GM21367 (cell line): ENCODE results near the gene ADORA2A.

Source experiments
- ATAC-seq: cut with Tn5 transposase; IDR thresholded peaks from one replicate; pipeline ENCODE4 v1.9.1; 2021; ENCODE audit not compliant: unreplicated experiment

The ADORA2A gene

DNA sequence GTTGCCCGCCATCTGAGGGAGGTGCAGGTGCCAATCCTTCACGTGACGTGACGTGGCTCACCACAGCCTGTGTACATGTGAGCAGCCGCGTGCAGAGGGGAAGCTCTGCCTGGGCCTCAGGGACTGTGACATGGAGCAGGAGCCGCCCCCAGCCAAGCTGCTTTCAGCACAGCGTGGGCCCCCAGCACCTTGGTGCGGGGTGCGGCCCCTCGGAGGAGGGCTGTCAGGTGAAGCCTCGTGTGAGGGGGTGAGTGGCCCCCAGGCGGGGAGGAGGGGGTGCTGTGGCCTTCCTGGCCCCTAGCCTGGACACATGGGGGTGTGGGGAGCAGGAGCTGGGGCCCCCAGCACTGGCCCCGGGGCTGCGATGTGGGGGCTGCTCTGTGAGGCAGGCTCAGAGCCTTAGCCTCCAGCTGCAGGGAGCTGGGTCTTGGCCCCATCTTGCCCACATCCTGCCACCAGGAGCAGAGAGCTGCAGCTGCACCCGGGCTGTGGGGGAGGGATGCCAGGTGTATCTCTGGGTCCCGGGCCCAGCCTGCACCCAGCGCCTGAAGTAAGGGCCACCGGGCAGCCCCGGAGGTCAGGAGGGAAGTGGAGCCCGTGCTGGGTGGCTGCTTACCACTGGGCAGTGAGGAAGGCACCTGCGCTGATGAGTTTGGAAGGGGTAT lies at the start of gene ADORA2A:
TSS of gene ADORA2A (plus strand) at position 100 of the 665 bp plus-strand sequence. CDS start 5,806 bp downstream, outside the sequence.
- ATAC-seq = no peak

DNA sequence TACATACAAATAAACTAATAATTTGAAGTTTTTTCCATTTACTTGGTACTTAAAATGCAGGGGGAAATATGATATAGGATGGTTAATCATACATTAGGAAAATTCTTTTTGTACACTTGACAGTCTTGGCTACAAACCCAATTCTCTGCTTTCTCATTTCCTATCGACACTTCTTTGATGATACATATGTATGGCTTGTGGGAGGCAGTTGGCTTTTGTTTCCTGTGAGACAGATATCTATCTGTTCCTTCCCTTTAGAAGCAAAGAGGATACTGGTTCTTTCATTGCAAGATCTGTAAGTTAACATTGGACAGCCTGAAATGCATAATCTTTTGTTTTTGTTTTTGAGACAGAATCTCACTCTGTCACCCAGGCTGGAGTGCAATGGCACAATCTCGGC lies 47.9 kb upstream of the ADORA2A start:
- no peak for ATAC-seq

DNA sequence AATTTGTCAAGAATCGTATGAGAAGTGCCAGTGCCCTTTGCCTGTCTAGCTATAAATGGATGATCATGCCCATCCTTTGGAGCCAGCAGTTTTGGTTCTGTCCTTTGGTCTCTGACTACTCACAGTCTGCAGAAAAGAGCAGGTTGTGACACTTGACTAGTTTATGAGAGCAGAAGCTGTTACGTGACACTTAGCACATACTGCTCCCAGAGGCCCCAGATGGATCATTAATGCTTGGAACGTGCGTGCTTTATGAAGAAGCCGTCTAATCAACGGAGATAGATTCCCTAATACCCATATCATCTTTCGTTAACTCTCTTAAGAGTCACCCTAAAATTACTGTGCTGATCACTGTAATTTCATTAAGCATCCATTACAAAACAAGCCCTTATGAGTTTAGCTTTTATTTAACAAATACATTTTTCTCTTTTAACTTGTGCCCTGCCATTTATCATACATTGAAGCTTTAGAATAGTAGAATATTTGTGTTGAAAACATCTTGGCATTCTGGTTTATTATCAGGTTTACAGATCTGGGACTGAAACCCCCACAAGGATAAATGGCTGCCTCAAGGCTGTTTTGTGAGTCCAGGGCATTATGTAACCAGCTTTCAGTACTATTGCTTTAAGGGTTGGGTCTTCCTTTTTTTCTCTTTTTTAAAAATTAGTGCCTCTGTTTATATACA lies 47.0 kb upstream of the ADORA2A start:
- no peak for ATAC-seq

DNA sequence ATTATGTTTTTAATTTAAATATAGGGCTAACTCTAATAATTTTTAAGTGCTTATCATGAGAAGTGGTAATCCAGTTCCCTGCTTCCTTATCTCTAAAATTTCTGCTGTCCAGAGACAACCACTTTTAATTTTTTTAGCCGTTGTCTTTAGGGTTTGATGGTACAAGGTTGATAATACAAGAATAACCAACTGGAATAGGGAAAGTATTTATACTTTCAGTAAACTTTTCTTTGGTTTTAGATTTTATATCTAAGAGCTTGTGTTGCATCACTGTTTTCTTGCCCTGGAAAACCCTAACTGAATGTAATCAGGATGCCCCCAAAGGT lies 46.5 kb upstream of the ADORA2A start:
- ATAC-seq = no peak

DNA sequence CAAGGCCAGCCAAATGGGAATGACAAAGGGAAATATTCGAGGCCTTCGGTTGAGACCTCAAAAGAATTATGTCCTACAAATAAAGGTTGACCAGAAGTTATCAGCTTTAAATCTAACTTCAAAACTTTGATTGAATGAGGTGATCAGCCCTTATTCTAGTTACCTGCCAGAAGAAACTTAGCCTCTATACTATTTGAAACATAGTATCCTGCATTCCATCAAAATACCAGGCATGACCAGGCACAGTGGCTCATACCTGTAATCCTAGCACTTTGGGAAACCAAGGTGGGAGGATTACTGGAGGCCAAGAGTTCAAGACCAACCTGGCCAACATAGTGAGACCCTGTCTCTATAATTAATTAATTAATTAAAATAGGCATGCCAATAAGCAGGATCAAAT lies 44.3 kb upstream of the ADORA2A start:
- ATAC-seq = no peak

DNA sequence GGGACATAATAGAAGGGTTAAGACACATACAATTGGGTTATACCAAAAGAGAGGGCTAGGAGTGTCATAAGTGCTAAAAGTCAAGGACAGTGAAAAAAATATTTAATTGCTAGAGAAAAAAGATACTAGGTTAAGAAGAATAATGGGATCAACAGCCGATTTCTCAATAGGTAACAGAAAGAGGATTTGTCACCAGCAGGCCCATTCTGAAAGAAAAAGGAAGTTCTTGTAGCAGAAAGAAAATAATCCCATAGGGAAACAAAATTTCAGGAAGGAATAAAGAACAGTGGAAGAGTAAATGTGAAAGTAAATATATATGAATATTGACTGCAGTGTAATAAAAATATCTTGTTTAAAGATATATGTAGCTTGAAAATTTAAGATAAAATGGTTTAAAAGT lies 43.3 kb upstream of the ADORA2A start:
- no peak for ATAC-seq

DNA sequence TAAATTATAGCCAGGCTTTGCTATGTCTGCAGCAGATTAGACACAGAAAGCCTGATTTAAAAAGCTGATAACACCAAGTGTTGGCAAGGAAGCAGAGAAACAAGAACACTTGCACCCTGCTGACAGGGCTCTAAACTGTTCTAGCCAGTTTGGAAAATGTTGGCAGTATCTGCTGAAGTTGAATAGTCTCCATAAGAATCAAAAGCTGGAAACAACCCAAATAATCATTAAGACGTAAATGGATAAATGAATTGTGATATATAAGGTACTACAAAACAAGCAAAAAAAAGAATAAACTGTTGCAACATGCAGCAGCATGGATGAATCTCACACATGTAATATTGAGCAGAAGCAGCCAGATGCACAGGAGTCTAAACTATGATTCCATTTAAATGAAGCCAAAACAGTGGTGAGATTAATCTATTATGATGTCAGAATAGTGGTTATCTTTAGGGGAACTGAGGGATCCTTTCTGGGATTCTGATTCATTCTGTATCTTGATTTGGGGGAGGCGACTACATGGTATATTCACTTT lies 40.4 kb upstream of the ADORA2A start:
- ATAC-seq = no peak

DNA sequence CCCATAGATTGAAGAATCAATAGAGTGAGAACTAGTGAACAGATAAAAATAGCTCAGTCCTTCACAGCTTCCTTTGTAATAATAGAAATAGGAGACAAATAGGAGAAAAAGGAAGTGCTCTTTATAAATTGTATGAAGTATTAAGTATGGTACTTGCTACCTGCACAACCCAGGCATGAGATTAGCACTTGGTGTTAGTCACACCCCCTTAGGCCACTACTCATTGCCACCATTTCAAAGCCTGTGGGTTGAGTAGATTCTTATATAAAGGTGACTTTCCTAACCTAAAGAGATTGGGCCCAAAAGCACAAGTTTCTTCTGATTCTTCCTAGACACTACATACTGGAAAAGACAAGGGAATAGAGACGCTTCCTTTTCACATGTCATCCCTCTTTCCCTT lies 37.7 kb upstream of the ADORA2A start:
- no peak for ATAC-seq

DNA sequence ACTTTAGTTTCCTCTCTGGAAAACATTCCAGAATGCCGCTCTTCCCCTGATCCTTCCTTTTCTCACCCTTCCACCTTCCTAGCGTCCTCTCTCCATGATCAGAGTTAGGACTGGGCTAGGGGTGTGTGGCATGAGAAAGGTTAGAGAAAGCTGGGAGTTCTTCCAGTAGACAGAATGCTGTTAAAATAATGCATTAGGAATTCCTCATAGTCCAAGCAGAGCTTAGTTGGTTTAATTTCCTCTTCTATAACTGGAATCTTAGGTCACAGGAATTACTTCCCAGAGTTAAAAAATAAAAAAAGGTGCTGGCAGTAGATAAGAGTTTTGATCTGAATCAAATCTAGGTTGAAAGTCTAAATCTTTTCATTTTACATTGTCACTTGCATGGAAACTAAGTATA lies 37.2 kb upstream of the ADORA2A start:
- ATAC-seq = no peak

DNA sequence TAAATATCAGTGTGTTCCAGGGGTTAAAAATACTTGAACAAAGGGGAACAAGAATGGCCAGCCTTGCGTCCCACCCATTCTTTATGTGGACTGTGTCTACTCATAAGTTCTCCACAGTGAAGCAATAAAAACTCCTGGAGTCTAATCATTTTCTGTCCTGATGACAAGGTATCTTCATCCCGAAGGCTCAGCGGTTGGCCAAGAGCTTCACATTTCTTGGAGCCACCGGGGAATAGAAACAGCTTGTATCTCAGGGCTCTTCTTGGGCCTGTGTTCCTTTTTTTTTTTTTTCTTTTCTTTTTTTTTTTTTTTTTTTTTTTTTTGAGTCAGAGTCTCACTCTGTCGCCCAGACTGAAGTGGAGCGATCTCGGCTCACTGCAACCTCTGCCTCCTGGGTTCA lies 36.8 kb upstream of the ADORA2A start:
- ATAC-seq = no peak

DNA sequence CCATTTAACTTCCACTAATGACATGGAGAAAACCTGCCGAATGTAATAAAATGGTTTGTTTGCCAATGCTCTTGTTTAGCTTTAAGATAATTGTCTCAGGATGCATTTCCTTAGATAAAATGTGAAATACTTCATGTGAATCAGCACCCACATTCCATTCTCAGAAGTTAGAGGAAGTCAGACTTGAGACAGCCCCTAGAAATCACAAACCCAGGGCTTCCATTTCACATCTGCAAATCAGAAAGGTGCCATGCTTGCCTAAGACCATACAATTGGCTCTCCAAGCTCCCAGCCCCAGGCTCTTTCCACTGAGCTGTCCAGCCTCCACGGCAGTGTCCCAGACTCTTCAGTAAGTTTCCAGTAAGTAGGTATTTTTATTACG lies 35.6 kb upstream of the ADORA2A start:
- ATAC-seq = no peak

DNA sequence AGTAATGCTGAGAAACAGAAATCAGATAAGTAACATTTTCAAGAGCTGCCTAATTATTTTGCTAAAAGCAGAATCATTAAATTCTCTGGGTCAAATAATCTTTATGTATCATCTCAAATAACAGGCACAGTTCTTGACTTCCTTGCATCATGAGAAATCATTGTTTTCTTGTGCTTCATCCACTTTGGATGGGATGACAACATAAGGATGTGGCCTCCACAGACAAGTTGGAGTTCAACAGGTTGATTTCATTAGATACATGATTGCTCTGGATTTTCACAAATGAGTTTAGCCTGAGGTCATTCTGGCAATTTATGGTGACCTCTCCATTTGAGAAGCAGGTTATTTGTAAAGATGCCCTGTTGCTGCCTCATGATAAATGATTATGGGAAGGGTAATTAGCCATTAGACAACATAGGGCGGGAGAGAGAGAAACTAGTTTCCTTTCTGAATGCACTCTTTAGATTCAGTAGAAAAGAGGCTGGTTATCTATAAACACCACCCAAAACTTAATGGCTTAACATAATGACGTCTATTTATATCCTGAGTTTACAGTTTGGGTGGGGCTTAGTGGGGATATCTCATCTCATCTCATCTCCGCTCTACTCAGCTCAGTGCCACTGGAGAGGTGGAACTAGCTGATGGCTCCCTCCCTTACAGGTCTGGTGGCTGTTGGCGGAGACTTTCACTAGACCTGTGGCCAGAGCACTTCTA lies 35.0 kb upstream of the ADORA2A start:
- ATAC-seq = no peak

DNA sequence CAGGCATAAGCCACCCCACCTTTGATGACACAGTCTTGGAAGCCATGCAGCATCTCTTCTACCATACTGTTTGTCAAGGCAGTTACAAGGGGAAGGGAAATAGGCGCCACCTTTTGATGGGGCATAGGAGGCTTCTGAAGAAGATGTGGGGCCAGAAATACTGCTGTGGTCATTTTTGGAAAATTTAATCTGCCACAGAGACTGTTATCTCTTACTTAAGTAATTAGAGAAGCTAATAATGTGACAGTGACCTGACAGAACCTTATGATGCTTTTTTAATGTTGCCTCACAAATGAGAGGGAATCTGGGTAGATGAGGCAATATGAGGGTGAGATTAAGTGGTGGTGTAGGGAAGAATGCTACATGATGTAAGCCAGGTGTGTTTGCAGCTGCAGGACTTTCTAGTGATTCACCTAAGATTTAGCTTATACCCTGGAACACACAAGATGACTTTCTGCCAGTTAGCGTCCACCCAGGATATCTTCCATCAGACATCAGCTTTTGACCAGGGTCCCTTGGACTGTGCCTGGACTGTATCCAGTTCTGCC lies 34.3 kb upstream of the ADORA2A start:
- no peak for ATAC-seq

DNA sequence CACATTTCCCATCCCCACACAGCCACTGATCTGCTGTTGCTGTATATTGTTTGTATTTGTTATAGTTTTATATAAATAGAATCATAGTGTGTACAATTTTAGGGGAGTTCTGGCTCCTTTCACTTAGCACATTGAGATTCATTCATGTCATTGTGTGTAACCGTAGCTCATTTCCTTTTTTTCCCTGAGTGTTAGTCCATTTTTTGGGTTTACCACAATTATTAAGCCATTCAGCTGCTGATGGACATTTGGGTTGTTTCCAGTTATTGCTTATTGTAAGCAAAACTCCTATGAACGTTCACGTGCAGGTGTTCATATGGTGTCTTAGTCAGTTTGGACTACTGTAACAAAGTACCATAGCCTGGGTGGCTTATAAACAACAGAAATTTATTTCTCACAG lies 33.6 kb upstream of the ADORA2A start:
- no peak for ATAC-seq

DNA sequence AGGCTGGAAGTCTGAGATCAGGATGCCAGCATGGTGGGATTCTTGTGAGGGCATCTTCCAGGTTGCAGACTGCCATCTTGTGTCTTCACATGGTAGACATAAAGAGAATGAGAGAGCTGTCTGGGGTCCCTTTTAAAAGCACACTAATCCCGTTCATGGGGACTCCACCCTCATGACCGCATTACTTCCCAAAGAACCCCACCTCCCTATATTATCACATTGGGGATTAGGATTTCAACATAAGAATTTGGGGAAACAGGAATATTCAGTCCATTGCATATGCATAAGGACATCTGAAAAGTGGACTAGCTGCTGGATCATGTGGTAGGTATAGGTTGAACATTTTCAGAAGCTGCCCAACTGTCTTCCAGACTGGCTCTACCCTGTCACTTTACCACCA lies 33.1 kb upstream of the ADORA2A start:
- ATAC-seq = no peak

DNA sequence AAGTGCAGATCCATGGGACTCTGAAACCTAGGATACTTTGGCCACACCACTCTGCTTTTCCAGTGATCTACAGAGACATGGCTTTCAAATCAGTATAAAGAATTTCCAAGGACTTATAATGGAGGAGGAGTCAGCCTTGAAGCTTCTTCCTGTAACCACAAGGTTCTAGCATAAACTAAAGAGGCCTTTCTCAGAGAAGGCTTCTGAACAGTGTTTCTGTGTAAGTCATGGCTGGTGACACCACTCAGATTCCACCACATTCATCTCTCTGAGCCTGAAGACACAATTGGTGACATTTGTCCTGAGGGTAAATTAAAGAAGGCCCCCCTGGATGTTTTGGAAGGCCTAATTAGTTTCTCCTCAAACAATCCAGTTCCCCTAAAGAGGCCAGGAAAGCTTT lies 29.0 kb upstream of the ADORA2A start:
- ATAC-seq = no peak

DNA sequence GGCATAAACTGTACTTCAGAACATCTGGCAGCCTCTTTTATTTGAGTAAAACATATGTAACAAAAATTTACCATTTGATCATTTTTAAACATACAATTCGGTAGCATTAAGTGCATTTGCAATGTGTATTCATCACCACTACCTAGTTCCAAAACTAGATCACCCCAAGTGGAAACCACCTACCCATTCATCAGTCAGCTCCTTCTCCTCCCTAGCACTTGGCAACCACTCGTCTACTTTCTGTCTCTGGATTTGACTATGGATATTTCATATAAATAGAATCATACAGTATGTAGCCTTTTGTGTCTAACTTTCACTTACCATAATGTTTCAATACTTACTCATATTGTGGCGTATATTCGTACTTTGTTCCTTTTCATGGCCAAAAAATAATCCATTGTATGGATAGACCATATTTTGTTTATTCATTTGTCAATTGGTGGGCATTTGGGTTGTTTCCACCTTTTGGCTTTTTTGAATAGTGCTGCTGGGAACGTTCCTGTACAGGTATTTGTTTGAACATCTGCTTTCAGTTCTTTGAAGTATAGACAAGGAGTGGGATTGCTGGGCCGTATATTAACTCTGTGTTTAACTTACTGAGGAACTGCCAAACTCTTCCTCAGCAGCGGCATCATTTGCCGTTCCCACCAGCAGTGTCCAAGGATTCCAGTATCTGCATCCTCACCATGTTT lies 27.2 kb upstream of the ADORA2A start:
- ATAC-seq = no peak

DNA sequence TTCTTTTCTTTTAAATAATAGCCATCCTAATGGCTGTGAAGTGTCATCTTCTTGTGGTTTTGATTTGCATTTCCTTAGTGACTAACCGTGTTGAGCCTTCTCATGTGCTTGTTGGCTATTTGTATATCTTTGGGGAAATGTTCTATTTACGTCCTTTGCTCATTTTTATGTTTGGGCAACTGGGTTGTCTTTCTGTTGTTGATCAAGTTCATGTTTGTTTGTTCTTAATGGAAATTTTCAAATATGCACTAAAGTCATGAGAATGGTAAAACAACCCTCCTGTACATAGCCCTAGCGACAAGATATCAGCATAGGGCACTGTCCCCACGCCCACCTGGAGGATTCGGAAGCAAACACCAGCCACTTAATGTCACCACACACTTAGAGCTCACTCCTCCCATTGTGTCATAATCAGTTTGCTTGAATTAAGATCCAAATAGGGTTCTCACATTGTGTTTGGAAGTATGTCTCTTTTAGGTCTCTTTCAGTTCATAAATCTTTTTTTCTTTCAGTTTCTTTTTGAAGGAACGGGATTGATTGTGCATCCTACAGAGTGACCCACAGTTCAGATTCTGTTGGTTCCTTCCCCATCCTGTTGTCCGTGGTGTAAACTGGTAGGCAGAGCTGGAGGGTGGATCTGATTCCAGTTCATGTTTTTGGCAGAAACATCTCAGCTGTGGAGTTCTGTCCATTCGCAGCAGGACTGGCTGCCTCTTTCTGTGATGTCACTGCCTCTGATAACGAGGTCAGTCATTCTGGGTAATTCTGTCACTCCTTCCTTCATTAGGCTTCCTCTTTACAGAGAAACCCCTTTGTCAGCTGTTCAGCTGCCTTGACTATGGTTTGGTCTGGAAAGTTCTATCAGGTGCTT lies 26.4 kb upstream of the ADORA2A start:
- no peak for ATAC-seq

DNA sequence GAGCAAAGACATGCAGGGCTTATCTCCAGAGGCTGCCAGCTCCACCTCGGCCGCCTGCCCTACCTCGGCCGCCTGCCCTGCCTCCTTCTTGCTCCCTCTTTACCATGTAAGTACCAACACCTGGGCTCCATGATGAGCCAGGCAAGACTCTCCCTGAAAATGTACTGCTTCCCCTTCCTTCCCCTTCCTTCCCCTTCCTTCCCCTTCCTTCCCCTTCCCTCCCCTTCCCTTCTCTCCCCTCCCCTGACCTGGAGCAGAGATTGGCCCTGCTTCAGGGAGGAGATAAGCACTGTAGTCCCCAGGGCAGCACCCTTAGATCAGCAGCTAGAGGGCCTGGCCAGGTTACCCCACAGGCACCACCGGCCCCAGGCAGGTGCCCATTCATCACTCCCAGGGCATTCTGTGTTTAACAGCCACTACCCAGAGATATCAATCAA lies 25.4 kb upstream of the ADORA2A start:
- ATAC-seq = no peak

DNA sequence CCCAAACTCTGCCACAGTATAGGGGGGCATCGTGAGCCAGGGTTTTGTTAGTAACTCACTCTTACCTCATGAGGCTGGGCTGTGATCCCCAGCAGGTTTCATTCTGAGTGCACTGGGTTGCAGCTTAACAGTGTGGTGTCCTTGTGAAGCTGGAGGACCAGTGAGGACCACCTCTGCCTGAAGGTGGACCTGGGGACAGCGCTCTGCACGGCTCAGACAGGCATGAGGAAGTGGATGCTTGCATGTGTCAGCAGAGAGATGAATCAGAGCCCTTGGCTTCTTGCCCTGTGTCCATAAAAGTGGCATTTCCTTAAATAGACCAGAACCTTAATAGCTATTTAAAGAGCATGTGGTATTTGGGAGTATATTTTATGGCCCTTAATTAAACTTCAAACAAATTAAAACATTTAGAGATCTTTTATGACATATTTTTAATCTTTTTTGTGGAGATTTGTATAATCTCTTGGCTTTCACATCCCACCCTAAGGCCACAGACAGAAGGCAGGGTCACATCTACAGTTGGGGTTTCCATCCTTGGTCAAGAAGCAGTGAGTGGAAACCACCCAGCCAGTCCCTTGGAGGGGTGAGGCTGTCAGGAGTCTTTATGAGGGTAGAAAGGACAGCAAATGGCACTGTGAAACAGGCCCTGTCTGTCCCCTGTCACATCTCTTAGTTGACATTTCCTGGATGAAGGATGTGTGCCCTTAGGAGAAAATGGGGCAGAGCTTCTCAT lies 24.8 kb upstream of the ADORA2A start:
- ATAC-seq = no peak
